ENCODE results near the gene IFNL3. TPM values are rescaled to one million over a fixed set of nuclear protein-coding genes. Genes with fewer than 3 reads are reported as not detected.
A peak's percentile ranks its signal among the peaks of the same experiment; 100 is the strongest.
"Not testable (repeated sequence)": the region's sequence is repeated elsewhere in the genome, so short reads cannot be mapped to it uniquely, and the experiment has no call there.

IFNL3 gene
- total RNA-seq, 1 donor, result not detected

GRCh38 chr19:39270036-39270871, 25.4 kb upstream of the IFNL3 start:
- H3K4me3 ChIP-seq (ENCODE audit: low read depth, low read length), result no peak overlapping the region
- peak; percentile 17 for DNase-seq (ENCODE audit: low read depth)
- no peak for TF ChIP-seq CTCF (IDR thresholded peaks at IDR 0.05; ENCODE audit: insufficient read depth, low read depth, low read length)

DNA sequence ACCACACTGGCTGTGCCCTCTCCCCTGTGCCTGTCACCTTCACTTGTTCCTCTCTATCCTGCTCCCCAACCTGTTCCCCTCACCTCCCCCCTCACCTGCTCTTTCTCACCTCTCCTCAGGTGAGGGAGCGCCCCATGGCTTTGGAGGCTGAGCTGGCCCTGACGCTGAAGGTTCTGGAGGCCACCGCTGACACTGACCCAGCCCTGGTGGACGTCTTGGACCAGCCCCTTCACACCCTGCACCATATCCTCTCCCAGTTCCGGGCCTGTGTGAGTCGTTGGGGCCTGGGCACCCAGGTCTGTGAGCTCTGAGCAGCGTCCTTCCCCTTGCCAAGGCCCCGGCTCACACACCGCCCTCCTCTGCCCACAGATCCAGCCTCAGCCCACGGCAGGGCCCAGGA, 24.6 kb upstream of the IFNL3 start:
- H3K4me3 ChIP-seq (ENCODE audit: low read depth, low read length); DNase-seq (ENCODE audit: low read depth): not testable (repeated sequence)

- DNase-seq (ENCODE audit: low read depth); H3K4me3 ChIP-seq (ENCODE audit: low read depth, low read length): not testable (repeated sequence)
These were observed 23.9 kb upstream of the IFNL3 start for GRCh38 chr19:39268531-39269223.

DNA sequence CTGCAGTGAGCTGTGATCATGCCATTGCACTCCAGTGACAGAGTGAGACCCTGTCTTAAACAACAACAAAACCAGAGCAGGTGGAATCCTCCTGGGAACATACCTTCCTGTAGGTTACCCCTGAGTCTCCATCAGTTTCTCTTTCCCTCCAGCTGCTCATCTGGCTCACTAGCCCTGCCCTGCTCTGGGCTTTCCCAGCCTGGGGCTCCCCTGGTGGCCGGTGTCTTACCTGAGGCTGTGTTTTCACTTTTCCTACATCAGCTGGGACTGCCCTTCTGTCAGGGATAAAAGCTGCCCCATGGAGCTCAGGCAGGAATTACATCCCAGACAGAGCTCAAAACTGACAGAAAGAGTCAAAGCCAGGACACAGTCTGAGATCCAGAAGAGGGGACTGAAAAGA, 23.3 kb upstream of the IFNL3 start, which contains the start of gene IFNL2:
Gene IFNL2 (plus strand): TSS at position 312 of the 400 bp plus-strand sequence. CDS start 173 bp downstream, outside the sequence.
- DNase-seq (ENCODE audit: low read depth); H3K4me3 ChIP-seq (ENCODE audit: low read depth, low read length): not testable (repeated sequence)

GRCh38 chr19:39265321-39265916, 20.6 kb upstream of the IFNL3 start:
- no peak for TF ChIP-seq CTCF (IDR thresholded peaks at IDR 0.05; ENCODE audit: insufficient read depth, low read depth, low read length)
- H3K4me3 ChIP-seq (ENCODE audit: low read depth, low read length), result no peak overlapping the region
- no peak for DNase-seq (ENCODE audit: low read depth)

GRCh38 chr19:39264306-39265290, 19.8 kb upstream of the IFNL3 start:
- no peak for TF ChIP-seq CTCF (IDR thresholded peaks at IDR 0.05; ENCODE audit: insufficient read depth, low read depth, low read length)
- no peak for DNase-seq (ENCODE audit: low read depth)
- no peak overlapping the region for H3K4me3 ChIP-seq (ENCODE audit: low read depth, low read length)

GRCh38 chr19:39263912-39264305, 19.1 kb upstream of the IFNL3 start:
- DNase-seq (ENCODE audit: low read depth), result no peak
- TF ChIP-seq CTCF (IDR thresholded peaks at IDR 0.05; ENCODE audit: insufficient read depth, low read depth, low read length), result no peak
- no peak overlapping the region for H3K4me3 ChIP-seq (ENCODE audit: low read depth, low read length)
